SK-N-SH (cell line): ENCODE results near the gene TTC31.

Experiments used
- FOXM1 ChIP-seq: IDR thresholded peaks from 2 replicates; pipeline ENCODE4 v1.4.0; 2012; ENCODE audit warnings: low read depth, mild to moderate bottlenecking
- JUND ChIP-seq: IDR thresholded peaks from 2 replicates; pipeline ENCODE4 v1.4.0; 2012
- MXI1 ChIP-seq: IDR thresholded peaks from 2 replicates; pipeline ENCODE4 v1.6.1; 2012; ENCODE audit warnings: mild to moderate bottlenecking, low read depth, low read length, improper control_type of control experiment
- POLR2AphosphoS5 ChIP-seq: IDR thresholded peaks from 2 replicates; pipeline ENCODE4 v1.6.1; 2012; ENCODE audit warnings: low read depth, low read length
- TAF1 ChIP-seq: IDR thresholded peaks from 2 replicates; pipeline ENCODE4 v1.6.1; 2012; ENCODE audit warnings: low read depth, mild to moderate bottlenecking, low read length, moderate library complexity, borderline replicate concordance
- YY1 ChIP-seq: IDR thresholded peaks from 2 replicates; pipeline ENCODE4 v1.4.0; 2012; ENCODE audit warnings: low read depth, mild to moderate bottlenecking

- TF ChIP-seq FOXM1 (no peak), YY1 (no peak), POLR2AphosphoS5 (no peak), MXI1 (no peak), TAF1 (no peak), JUND (no peak)
These were observed 38.2 kb upstream of the TTC31 start for GRCh38 chr2:74444498-74445318.
